ENCODE results near the gene UBALD1.

DNA sequence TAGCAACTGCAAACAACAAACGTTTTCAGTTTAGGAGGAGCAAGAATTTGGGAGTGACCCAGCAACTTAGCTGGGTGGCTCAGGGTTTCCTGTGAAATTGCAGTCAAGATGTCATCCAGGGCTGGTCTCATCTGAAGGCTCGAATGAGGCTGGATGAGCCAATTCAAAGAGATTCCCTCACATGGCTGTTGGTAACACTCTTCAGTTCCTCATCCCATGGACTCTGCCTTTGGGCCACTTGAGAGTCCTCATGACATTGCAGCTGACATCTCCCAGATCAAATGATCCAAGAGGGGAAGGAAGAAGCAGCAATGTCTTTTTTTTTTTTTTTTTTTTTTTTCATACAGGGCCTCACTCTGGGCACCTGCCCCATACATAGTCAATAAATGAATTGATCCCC is 26.3 kb downstream of the UBALD1 start:
- TF ChIP-seq, protein P1, sequence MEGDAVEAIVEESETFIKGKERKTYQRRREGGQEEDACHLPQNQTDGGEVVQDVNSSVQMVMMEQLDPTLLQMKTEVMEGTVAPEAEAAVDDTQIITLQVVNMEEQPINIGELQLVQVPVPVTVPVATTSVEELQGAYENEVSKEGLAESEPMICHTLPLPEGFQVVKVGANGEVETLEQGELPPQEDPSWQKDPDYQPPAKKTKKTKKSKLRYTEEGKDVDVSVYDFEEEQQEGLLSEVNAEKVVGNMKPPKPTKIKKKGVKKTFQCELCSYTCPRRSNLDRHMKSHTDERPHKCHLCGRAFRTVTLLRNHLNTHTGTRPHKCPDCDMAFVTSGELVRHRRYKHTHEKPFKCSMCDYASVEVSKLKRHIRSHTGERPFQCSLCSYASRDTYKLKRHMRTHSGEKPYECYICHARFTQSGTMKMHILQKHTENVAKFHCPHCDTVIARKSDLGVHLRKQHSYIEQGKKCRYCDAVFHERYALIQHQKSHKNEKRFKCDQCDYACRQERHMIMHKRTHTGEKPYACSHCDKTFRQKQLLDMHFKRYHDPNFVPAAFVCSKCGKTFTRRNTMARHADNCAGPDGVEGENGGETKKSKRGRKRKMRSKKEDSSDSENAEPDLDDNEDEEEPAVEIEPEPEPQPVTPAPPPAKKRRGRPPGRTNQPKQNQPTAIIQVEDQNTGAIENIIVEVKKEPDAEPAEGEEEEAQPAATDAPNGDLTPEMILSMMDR (conservative IDR thresholded peaks at IDR 0.05; ENCODE audit: low read depth, low read length): no peak
- TF ChIP-seq EZH2 (IDR thresholded peaks at IDR 0.05; ENCODE audit: low read length, unreplicated experiment) (no peak), EZH2phosphoT487 (IDR thresholded peaks at IDR 0.05; ENCODE audit: borderline replicate concordance, low read length) (no peak)
